K562 (cell line): ENCODE results near the gene RDH13. TPM values are rescaled to one million over a fixed set of nuclear protein-coding genes. Genes with fewer than 3 reads are reported as not detected.
A peak's percentile ranks its signal among the peaks of the same experiment; 100 is the strongest.

Experiments used
- ARNT ChIP-seq, 2 experiments: fragments of 450-650 bp; IDR thresholded peaks; 2 replicates each; pipeline ENCODE4 v1.6.1; 2016; ENCODE audit warnings: mild to moderate bottlenecking in 1 of 2
- FOXP1 ChIP-seq: sonication (generic); formaldehyde crosslinking; IDR thresholded peaks from 2 replicates; pipeline ENCODE4 v1.8.0; 2022; ENCODE audit warnings: mild to moderate bottlenecking, missing genetic modification reagents
- GATA2 ChIP-seq: sonication (generic); formaldehyde crosslinking; IDR thresholded peaks from 2 replicates; pipeline ENCODE4 v1.4.0; 2020; ENCODE audit warnings: mild to moderate bottlenecking, missing genetic modification reagents
- GATAD2A ChIP-seq: fragments of 450-650 bp; IDR thresholded peaks from 2 replicates; pipeline ENCODE4 v1.6.1; 2017
- NFATC3 ChIP-seq: fragments of 450-650 bp; IDR thresholded peaks from 2 replicates; pipeline ENCODE4 v1.6.1; 2017; ENCODE audit warnings: mild to moderate bottlenecking
- POLR2G ChIP-seq: fragments of 200-400 bp; formaldehyde crosslinking; IDR thresholded peaks from 2 replicates; pipeline ENCODE4 v1.6.1; 2017; ENCODE audit warnings: low read depth, mild to moderate bottlenecking, antibody characterized with exemption, low read length, moderate library complexity
- RBFOX2 ChIP-seq: fragments of 200-400 bp; formaldehyde crosslinking; IDR thresholded peaks from 2 replicates; pipeline ENCODE4 v1.6.1; 2017; ENCODE audit warnings: low read depth, mild to moderate bottlenecking, low read length, moderate library complexity
- ZNF121 ChIP-seq: sonication (generic); formaldehyde crosslinking; conservative IDR thresholded peaks from 2 replicates; pipeline ENCODE4 v1.8.0; 2022; ENCODE audit warnings: missing genetic modification reagents
- polyA plus RNA-seq, 8 experiments: library from polyadenylated mRNA; depleted of rRNA in 4 of 8; stranded (reverse) in 5 of 8; unstranded in 3 of 8; fragments of >200 nt; fragmentation: Nextera tagmentation in 2 of 8; fragmentation: Illumina TruSeq in 1 of 8; extraction: Ambion mirVana in 2 of 8; extraction: Trizol in 1 of 8; gene quantifications; 2 replicates each; pipeline versions ENCODE4 v1.2.1 to v1.2.3, GENCODE V29; 2011 to 2014; ENCODE audit warnings: inconsistent platforms in 1 of 8, missing spikeins in 1 of 8
- total RNA-seq, 7 experiments: library from RNA; depleted of rRNA in 6 of 7; stranded (reverse); fragments of >200 nt in 6 of 7; fragmentation: Illumina TruSeq in 2 of 7; extraction: Trizol in 2 of 7; gene quantifications; 2 replicates each; pipeline versions ENCODE4 v1.2.1 to v1.2.3, GENCODE V29; 2011 to 2021; ENCODE audit warnings: low replicate concordance in 1 of 7
- TF ChIP-seq, protein P1 (sequence below), 2 experiments: fragments of 450-650 bp; IDR thresholded peaks; 2 replicates each; pipeline ENCODE4 v1.6.1; 2018; ENCODE audit warnings: mild to moderate bottlenecking in 2 of 2, low read depth in 1 of 2; ENCODE audit not compliant: partially characterized antibody in 2 of 2

RDH13 gene
- total and polyA plus RNA-seq, 9 of the 15 experiments (the other 6 are each of a cell fraction or from before 2014, with no cell fraction given): 7.5 to 70.3 (median 39.5) TPM

DNA sequence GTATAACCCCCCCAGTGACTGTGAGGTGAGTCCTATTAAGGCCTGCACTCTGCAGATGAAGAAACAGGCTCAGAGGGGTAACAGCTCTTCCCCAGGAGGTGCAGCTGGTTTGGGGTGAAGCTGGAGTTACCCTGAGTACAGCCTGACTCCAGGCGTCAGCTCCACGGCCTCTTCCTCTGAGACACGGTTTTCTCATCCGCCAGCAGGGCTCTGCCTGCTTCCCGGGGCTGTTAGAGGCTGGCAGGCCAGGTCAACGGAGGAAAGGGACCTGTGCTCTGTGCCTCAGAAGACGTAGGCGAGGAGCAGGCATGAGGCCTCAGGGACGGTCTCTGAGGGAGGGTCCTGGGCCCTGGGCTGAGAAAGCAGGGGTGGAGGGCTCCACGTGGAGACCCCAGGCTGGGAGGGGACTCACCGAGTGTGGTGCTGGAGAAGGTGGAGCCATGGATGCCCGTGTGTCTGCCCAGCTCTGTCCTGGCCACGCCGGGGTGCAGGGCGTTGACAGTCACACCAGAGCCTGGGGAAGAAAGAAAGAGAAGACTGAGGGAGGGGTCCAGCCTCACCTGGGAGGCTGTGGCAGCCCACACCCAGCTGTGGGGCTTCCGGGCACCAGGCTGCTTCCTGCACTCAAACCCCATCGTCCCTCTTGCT lies 15.8 kb downstream of the RDH13 start (continued):
- TF ChIP-seq, protein P1, sequence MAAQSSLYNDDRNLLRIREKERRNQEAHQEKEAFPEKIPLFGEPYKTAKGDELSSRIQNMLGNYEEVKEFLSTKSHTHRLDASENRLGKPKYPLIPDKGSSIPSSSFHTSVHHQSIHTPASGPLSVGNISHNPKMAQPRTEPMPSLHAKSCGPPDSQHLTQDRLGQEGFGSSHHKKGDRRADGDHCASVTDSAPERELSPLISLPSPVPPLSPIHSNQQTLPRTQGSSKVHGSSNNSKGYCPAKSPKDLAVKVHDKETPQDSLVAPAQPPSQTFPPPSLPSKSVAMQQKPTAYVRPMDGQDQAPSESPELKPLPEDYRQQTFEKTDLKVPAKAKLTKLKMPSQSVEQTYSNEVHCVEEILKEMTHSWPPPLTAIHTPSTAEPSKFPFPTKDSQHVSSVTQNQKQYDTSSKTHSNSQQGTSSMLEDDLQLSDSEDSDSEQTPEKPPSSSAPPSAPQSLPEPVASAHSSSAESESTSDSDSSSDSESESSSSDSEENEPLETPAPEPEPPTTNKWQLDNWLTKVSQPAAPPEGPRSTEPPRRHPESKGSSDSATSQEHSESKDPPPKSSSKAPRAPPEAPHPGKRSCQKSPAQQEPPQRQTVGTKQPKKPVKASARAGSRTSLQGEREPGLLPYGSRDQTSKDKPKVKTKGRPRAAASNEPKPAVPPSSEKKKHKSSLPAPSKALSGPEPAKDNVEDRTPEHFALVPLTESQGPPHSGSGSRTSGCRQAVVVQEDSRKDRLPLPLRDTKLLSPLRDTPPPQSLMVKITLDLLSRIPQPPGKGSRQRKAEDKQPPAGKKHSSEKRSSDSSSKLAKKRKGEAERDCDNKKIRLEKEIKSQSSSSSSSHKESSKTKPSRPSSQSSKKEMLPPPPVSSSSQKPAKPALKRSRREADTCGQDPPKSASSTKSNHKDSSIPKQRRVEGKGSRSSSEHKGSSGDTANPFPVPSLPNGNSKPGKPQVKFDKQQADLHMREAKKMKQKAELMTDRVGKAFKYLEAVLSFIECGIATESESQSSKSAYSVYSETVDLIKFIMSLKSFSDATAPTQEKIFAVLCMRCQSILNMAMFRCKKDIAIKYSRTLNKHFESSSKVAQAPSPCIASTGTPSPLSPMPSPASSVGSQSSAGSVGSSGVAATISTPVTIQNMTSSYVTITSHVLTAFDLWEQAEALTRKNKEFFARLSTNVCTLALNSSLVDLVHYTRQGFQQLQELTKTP (IDR thresholded peaks at IDR 0.05; ENCODE audit: low read depth in 1 of 2, partially characterized antibody in 2 of 2): no peak
- TF ChIP-seq ZNF121 (CRISPR knock-in tag): no peak
- TF ChIP-seq POLR2G: peak; percentile 73
- TF ChIP-seq GATAD2A: no peak
- no peak for TF ChIP-seq NFATC3
- TF ChIP-seq ARNT (IDR thresholded peaks at IDR 0.05): no peak
- TF ChIP-seq GATA2 (CRISPR knock-in tag): no peak
- peak; percentile 64 for TF ChIP-seq RBFOX2
- TF ChIP-seq FOXP1 (CRISPR knock-in tag): no peak
